ENCODE data around the gene TBC1D5.
"Not testable (repeated sequence)": the region's sequence is repeated elsewhere in the genome, so short reads cannot be mapped to it uniquely, and the experiment has no call there.

TBC1D5 gene

DNA sequence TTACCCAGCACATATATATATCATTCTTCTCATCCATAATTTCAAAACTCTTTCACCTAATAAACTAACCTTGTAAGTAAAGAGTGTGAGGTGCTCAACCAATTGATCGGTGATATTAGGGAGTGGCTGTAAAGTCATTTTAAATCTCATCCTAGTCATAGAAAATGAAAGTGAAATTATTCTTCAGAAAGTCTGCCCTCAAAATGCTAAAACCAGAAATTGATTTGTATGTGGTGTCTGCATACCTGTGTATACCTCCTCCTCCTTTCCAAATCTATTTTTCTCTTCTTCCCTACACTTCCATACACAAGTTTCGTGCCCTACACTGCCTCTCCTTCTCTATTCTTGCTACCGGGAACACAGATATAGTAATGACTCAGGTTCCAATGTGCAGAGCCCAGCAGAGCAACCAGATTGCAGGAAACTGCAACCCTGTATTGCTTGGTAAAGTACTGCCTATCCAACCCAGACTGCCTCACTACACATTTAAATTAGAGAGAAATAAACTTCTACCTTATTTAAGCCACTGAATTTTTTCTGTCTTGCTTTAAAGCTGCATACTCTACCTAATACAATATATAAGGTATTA lies 7.4 kb upstream of the TBC1D5 start:
- no peak for DNase-seq (ENCODE audit: low read depth in 2 of 2)

DNA sequence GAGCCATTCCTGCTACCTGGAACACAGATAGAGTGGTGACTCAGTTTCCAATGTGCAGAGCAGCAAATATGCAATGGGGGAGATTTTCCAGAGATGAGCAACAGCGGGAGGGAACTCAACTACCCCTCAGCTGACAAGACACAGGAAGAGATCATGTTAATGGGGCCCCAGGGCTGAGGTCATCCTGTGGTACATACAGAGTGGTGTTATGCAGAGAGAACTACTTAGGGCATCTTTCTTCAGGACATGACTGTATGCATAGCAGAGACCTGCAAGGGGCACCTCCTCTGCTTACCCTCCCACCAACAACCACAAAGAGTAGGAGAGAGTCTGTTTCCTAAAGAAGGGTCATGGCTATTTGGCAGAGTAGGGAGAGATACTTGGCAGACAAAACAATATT lies 6.8 kb upstream of the TBC1D5 start:
- no peak for DNase-seq (ENCODE audit: low read depth in 2 of 2)

DNA sequence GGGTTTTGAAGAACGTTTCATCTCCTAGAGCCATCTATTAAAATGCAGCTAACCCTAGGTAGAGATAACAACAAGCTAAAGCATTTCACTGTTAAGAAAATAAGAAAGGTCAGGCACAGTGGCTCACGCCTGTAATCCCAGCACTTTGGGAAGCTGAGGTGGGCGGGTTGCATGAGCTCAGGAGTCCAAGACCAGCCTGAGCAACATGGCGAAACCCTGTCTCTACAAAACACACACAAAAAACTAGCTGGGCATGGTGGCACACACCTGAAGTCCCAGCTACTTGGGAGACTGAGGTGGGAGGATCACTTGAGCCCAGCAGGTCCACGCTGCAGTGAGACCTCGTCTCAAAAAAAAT lies 5.4 kb upstream of the TBC1D5 start:
- no peak for DNase-seq (ENCODE audit: low read depth in 2 of 2)

DNA sequence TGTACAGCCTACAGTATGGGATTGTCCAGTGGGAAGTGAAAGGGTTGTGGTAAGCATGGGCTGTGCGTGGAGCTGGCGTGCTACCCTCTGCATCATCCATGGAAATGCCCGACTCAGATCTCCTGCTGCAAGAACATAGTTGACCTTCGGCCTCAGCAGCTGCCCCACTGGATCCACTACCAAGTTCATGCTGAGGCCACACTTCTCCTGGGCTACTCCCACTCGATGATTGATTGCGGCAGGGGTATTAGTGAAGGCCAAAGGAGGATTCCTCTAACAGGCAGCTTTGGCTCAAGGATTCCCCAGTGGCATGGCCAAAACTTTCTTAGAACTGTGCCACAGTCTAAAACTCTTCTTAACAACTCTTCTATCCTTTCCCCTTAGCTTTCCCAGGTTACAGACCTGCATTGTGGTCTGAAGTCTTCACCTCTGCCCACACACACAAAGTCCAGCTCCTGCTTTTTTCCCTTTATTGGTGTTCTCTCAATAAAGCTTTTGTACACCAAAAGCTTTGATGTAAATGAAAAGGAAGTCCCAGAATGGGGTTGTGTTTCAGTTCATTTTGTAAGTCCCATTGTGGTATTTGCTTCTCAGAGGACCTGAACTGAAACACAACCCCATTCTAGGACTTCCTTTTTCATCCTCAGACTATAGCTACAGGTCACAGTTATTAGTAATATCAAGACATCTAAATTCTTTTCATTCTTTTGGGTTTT lies 4.9 kb upstream of the TBC1D5 start:
- no peak for DNase-seq (ENCODE audit: low read depth in 2 of 2)

- DNase-seq (ENCODE audit: low read depth in 2 of 2), result no peak
These were observed 3.5 kb upstream of the TBC1D5 start for GRCh38 chr3:17745894-17746293.

DNA sequence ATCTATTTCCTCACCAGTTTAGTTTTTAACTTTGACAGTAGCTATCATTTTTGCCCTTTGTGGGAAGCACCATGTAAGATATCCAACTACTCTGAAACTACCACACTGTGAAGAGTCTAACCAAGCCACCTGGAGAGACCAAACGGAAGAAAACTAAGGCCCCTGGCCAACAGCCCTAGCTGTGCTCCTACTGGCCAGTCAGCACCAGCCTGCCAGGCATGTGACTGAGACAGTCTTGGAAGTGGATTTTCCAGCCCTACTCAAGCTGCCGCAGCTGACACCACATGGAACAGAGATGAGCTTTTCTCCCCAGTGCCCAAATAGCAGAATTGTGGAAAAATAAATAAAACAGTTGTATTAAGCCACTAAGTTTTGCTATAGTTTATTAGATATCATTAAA lies 2.9 kb upstream of the TBC1D5 start:
- DNase-seq (ENCODE audit: low read depth in 2 of 2), result no peak

DNA sequence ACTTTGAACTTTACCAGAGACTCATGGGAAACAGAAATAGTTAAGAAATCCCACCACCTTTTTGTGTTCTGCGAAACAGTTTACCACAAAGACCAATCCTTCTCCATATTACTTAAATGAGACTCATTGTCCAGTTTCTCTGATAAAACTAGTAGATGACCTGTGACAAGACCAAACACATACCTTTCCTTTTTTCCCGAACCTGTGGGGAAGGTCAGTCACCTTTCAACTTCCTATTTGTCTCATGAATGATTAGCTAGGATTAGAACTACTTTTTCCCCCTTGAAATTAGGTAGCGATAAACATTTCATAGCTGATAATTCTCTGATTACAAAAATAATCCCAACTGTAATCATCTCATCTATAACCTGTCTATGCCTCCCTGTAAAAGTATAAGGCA lies 2.3 kb upstream of the TBC1D5 start:
- DNase-seq (ENCODE audit: low read depth in 2 of 2), result no peak

DNA sequence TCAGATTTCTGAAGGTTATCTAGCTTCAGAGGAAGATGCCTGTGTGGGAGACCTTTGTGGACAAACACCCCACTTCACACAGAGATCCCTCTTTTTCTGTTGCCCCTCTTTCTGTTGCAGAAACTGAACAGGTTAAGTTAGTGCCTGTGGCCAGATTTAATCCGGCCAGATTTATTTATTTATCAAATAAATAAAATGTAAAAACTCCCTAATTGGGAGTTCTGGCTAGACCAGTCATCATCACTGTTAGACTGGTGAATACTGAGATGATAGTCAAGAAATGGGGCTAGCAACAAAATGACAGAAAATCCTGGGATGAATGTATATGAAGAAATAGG lies 1.2 kb upstream of the TBC1D5 start:
- DNase-seq (ENCODE audit: low read depth in 2 of 2), result no peak

DNA sequence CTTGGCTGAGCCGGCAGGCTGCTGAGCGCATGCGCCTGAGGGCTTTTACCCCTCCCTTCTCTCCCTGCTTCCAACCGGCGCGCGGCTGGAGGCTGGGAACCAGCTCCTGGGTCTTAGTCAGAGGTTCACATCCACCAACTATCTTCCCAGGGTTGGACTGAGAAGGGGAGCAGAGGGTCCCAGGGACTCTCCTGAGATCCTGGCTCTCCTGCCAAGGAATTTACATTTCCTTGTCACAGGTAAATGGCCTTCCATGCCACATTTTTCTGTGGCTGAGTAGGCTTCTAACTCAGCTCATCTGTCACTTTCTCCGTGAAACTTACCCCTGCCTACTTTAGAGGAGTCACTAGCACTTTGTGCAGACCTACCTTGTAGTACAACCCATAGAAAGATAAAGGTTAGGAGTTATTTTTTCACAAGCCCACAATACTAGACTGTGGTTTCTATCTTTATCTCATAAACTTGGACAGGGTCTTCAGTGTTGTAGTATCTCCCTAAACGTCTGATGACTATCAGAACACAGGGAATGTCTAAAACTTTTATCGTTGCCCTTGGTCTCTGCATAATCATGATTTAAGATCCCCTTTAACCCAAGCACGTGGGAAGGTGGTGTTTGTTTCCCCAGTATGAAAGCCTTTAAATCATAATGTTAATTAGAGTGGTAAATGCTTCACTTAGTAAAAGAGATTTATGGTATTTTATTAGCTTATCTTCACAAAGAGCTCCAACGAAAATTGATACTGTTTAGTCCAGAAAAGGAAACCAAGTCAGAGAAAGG lies 638 bp upstream of the TBC1D5 start:
- DNase-seq (ENCODE audit: low read depth in 2 of 2), result no peak

DNA sequence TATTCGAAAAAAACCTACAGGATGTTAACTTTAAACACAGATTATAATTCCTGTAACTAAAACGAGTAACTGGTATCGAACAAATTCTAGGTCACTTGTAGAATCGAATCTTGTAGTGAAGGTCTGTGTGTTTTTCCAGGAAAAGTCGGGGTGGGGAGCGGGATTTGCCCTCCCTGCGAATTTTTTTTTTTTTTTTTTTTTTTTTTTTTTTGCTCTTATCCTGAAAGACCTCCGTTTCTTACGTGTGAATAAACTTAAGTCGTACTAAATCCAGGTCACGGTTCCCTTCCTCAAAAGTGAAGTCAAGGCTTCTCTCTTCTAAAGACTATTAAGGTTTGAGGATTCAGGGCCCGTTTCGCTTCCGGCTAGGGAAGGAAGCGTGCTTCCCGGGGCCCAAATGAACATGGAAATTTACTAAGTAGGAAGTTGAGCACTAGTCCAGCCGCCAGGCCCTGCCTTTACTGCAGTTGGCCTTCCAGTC lies 770 bp downstream of the TBC1D5 start:
- no peak for DNase-seq (ENCODE audit: low read depth in 2 of 2)

DNA sequence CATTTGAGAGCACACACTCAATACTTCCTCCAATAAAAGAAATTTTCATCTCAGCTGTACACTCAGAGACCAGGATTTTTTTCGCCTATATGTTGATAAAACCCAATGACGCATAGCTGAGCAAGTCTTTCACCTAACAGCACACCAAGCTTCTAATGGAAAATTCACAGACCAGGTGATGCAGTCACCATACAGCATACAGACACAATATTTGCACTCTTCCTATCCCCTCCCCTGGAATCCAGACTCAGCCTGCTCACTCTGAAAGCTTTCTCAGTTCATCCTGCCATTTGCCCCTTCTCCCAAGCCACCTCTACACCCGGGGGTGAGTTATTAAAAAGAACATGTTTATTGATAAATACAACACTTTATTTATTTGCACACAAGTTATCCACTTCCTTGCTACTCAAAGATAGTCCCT lies 1.7 kb downstream of the TBC1D5 start:
- no peak for DNase-seq (ENCODE audit: low read depth in 2 of 2)

- DNase-seq (ENCODE audit: low read depth in 2 of 2), result no peak
These were observed 3.5 kb downstream of the TBC1D5 start for GRCh38 chr3:17738921-17739320.

- DNase-seq (ENCODE audit: low read depth in 2 of 2), result no peak
These were observed 4.2 kb downstream of the TBC1D5 start for GRCh38 chr3:17738219-17738618.

- no peak for DNase-seq (ENCODE audit: low read depth in 2 of 2)
These were observed 4.8 kb downstream of the TBC1D5 start for GRCh38 chr3:17737591-17737990.

GRCh38 chr3:17735362-17735761 lies 7.1 kb downstream of the TBC1D5 start:
- not testable (repeated sequence) for DNase-seq (ENCODE audit: low read depth in 2 of 2)

DNA sequence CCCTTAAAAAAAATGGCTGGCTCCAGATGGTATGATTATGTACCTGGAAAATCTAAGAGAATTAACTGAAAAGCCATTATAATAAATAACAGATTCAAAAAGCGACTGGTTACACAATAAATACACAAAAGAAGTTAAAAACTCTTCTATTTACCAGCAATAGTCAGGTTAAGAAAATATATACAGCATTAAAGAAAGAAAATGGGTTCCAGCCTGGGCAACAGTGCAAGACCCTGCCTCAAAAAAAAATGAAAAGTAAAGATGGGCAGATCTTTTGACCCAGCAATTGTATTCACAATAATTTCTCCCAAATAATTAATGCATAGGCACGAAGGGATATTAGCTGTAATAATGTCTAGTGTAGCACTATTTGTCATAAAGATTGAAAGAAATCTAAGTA lies 8.7 kb downstream of the TBC1D5 start:
- DNase-seq (ENCODE audit: low read depth in 2 of 2), result no peak

DNA sequence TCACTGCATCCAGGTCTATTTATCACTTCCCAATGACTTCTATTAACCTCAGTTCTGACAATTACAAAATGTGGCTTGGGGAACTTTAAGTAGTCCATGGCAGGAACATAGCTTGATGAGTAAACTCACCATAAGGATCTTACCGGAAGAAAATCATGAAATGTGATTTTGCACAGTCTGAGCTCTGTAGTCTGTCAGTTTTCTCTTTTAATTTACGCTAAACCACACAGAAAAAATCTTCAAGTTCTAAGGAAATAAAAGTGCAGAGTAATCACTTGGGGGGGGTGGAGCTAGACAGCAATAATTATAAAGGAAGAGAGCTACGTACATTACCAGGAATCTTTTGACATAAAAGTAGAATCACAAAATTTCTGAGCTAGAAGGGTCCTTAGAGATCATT lies 9.2 kb downstream of the TBC1D5 start:
- DNase-seq (ENCODE audit: low read depth in 2 of 2), result no peak

GRCh38 chr3:17730318-17730967 lies 12.0 kb downstream of the TBC1D5 start:
- no peak for DNase-seq (ENCODE audit: low read depth in 2 of 2)

DNA sequence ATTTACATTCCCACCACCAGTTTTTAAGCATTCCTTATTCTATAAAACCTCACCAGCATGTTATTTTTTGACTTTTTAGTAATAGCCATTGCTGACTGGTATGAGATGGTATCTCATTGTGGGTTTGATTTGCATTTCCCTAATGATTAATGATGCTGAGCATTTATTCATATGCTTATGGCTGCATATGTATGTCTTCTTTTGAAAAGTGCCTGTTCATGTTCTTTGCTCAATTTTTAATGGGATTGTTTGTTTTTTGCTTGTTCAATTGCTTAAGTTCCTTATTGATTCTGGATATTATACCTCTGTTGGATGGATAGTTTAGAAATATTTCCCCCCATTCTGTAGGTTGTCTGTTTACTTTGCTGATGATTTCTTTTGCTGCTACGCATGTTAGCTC lies 16.1 kb downstream of the TBC1D5 start:
- no peak for DNase-seq (ENCODE audit: low read depth in 2 of 2)

- DNase-seq (ENCODE audit: low read depth in 2 of 2), result not testable (repeated sequence)
These were observed 16.6 kb downstream of the TBC1D5 start for GRCh38 chr3:17725844-17726243.

- DNase-seq (ENCODE audit: low read depth in 2 of 2), result no peak
These were observed 17.5 kb downstream of the TBC1D5 start for GRCh38 chr3:17724948-17725347.

GRCh38 chr3:17724122-17724521 lies 18.3 kb downstream of the TBC1D5 start:
- DNase-seq (ENCODE audit: low read depth in 2 of 2), result no peak

DNA sequence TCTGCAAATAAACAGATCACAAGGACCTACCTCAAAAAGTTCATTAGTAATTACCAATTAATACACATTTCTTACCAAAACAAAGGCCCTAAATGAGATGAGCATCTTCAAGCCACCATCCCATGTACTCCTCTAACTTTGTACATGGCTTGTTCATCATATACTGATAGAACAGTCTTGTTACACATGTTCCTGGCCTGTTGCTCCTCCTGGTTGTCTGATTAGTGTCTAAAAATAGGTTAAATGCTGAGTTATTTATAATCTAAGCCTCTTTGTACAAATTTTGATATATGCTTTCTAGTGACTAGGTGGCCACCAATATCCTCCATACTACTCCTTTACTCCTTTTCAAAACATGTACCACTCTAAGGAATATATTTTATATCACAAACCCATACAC lies 25.0 kb downstream of the TBC1D5 start:
- DNase-seq (ENCODE audit: low read depth in 2 of 2), result no peak

Measured in activated CD4-positive, alpha-beta T cell treated with anti-CD3 and anti-CD28 coated beads for 24 hours (primary cell).